NCI-H187 (cell line): ENCODE results near the gene PTPN9.
"Not testable (repeated sequence)": the region's sequence is repeated elsewhere in the genome, so short reads cannot be mapped to it uniquely, and the experiment has no call there.

ENCODE experiments used
- DNase-seq, 2 experiments: peaks; one replicate each; lab custom pipeline; 2025; lab: John Stamatoyannopoulos, UW

PTPN9 gene

GRCh38 chr15:75582943-75583342, 3.8 kb upstream of the PTPN9 start:
- DNase-seq = not testable (repeated sequence)

- no peak for DNase-seq
Observed at GRCh38 chr15:75578173-75578947, 755 bp downstream of the PTPN9 start.

DNA sequence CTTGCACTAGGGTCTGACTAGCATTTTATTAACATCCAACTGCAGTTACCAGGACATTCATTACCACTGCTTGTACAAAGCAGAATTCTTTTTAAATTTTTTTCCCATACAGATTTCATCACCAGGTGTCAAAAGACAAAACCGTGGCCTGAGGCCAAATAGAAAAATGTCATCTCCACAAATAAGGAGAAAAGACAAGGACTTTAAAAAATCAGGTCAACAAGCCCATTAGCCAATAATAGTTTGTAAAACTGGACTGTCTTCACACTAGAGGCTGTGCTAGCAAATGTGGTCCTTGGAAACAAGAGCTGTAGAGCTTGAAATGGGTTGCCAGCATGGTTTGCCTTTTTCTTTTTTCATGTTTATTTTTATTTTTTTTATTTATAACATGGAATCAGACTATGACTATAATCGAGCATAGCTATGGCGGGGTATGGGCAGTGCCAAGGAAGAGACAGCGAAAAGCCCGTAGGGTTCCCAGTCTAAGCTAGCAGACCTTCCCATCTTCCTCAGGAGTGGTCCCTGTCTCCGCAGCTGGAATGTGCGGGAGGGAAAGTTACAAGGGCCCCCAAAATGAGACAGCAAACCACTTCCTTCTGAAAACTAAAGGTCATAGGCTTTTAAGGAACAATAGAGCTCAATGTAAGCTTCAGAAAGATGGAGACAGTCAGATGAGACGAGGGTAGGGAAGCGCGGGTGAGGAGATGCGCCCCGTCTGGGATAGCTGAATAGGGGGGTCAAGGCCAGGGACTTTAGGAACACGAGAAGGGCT, 1.5 kb downstream of the PTPN9 start:
- no peak for DNase-seq

DNA sequence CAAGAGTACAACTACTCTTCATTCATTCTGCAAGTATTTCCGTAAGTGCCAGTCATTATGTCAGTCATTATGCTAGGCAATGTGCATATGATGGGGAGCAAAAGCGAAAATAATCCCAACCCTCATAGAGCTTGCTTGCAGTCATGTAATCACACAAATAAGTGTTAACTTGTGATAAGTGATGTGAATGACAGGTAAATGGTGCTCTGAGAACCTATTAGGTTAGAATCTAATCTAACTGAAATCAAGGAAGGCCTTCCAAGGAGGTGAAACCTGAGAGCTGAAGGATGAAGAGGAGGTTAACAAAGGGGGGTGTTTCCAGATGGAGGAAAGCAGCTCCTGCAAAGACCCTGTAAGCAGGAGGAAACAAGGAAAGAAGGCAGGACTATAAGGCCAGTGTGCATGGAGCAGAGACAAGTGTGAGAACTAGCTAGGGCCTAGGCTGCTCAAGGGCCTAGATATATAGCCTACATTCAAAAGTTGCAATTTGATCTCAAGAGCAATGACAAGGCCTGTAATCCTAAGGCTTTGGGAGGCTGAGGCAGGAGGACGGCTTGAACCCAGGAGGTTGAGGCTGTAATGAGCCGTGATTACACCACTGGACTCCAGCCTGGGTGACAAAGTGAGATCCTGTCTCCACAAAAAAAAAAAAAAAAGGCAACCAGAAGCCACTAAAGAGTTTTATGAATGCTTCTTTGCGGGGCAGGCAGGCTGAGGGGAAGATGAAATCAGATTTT, 5.3 kb downstream of the PTPN9 start:
- no peak for DNase-seq

- DNase-seq = no peak
Observed at GRCh38 chr15:75570126-75570845, 8.8 kb downstream of the PTPN9 start.

DNA sequence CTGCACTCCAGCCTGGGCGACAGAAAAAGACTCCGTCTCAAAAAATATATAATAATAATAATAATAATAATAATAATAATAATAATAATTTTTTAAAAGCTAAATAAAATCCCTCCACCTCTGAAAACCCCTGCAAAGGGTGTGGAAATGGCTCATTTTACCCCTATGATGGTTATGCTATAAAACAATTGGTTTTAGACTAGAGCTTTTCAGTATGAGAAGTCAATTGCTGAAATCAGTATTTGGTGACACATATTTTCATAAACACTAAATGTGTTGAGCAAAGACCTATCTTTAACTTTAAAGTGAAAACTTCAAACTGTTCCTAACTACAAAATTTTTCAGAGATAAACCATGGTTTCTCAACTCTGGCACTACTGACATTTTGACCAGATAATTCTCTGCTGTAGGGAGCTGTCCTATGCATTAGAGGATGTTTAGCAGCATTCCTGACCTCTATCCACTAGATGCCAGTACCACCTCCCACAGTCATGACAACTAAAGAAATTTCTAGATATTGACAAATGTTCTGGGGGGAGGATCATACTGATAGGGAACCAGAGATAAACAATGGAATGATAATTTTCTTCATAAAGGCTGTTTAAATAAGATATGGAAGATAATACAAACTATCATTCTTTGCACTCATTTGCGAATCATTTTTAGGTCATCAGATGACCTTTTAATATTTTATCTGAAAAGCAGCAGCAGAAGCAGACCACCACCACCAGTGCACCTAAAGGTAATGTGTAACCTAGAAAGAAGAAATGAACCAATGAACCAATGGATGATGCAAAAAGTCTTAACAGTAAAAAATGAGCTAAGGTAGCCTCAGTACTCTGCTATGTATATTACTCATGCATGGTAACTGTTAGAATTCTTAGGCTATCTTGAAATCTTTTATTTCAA, 13.8 kb downstream of the PTPN9 start:
- no peak for DNase-seq

- DNase-seq = no peak
Observed at GRCh38 chr15:75561888-75562287, 17.2 kb downstream of the PTPN9 start.

GRCh38 chr15:75559360-75559759, 19.8 kb downstream of the PTPN9 start:
- not testable (repeated sequence) for DNase-seq

- DNase-seq = not testable (repeated sequence)
Observed at GRCh38 chr15:75558955-75559354, 20.2 kb downstream of the PTPN9 start.

GRCh38 chr15:75554717-75555116, 24.4 kb downstream of the PTPN9 start:
- DNase-seq = no peak

DNA sequence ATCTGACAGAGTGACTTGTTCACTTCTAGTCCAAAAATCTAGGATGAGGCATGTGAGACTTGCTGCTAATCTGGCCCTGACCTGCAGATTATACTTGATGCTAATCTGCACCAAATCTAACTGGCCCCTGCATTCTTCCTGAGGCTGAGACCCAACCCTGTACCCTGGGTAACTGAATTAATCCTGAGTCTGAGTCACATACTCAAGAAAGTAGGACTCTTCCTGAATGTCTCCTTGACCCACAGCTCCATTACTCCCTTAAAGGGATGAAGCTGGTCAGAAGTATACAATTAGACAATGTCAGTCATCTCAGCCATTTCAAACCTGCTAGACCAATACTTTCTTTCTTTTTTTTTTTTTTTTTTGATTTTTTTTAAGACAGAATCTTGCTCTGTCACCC, 25.5 kb downstream of the PTPN9 start:
- no peak for DNase-seq

DNA sequence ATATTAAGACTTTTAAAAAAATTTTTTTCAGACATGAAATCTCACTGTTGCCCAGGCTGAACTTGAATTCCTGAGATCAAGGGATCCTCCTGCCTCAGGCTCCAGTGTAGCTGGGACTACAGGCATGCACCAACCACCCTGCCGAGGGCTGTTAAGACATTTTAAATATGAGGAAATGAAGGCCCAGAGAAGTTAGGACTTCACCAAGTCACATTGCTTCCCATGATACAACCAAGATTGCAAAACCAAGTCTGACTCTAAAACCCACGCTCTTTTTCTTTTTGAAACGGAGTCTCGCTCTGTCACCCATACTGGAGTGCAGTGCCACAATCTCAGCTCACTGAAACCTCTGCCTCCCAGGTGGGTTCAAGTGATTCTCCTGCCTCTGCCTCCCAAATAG, 28.0 kb downstream of the PTPN9 start:
- DNase-seq = no peak

DNA sequence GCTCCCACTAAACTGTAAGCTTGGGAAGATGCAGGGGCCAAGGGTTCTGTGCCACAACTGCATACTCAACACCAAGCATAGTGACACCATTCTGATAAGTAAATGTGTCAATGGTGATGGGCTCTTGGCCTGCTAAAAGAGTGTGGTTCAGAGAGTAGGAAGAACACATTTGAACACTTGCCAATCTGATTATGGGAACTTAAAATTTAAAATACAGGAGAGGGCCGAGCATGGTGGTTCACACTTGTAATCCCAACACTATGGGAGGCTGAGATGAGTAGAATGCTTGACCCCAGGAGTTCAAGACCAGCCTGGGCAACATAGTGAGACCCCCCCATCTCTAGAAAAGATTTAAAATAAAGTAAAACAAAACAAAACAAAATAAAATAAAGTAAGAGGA, 34.1 kb downstream of the PTPN9 start:
- DNase-seq = no peak

- DNase-seq = no peak
Observed at GRCh38 chr15:75544359-75544758, 34.8 kb downstream of the PTPN9 start.

DNA sequence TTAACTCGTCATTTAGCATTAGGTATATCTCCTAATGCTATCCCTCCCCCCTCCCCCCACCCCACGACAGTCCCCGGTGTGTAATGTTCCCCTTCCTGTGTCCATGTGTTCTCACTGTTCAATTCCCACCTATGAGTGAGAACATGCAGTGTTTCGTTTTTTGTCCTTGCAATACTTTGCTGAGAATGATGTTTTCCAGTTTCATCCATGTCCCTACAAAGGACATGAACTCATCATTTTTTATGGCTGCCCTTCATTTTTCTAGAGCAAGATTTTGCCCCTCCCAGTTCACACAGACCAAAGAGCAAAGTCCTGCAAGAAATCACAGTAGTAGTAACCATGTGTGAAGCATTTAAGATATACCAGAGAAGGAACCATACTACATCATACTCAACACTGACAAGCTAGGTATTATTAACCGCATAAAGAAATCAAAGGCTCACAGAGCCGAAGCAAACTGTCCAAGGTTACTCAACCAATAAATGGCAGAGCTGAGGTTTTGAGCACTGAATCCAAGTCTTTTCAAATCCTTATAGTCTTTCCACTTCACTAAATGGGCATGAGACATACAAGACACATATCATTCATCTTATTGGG, 36.1 kb downstream of the PTPN9 start:
- not testable (repeated sequence) for DNase-seq

GRCh38 chr15:75542386-75542797, 36.7 kb downstream of the PTPN9 start:
- DNase-seq = no peak

GRCh38 chr15:75538376-75538775, 40.7 kb downstream of the PTPN9 start:
- no peak for DNase-seq

GRCh38 chr15:75533945-75534344, 45.2 kb downstream of the PTPN9 start:
- no peak for DNase-seq

GRCh38 chr15:75532413-75533250, 46.5 kb downstream of the PTPN9 start:
- DNase-seq = no peak

DNA sequence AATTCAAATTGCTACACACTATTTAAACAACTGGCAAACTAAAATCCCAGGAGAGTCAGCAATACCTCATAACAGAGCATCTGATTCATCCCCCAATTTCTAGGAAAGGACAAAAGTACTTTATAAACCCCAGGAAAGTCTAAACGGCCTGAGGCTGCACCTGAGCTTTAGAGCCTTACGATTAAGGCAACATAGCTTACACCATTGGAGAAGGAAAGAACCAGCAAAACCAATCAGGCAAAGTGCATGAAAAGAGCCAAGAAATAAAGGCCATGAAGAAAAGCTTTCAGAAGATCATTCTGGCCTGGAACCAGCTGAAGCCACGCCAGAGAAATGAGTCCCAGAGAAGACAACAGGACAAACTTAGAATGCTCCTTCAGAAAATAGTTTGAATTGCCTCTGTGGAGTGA, 48.1 kb downstream of the PTPN9 start:
- DNase-seq = no peak
